Mammary epithelial cell (primary cell): ENCODE results near the gene TARBP2.

Source experiments
- EZH2 ChIP-seq: IDR thresholded peaks from 2 replicates; pipeline ENCODE4 v1.6.1; 2012; ENCODE audit warnings: low read length, inconsistent platforms, borderline replicate concordance
- TF ChIP-seq, protein P1 (sequence below), 2 donors: IDR thresholded peaks in 1 of 2; conservative IDR thresholded peaks in 1 of 2; 2 replicates each; pipeline ENCODE4 v1.5.1; 2011 to 2012; ENCODE audit warnings: inconsistent platforms in 2 of 2, low read length in 2 of 2, mild to moderate bottlenecking in 2 of 2, control low read depth in 1 of 2, low read depth in 1 of 2; ENCODE audit not compliant: insufficient read depth in 1 of 2; ENCODE audit errors: extremely low read depth in 1 of 2

DNA sequence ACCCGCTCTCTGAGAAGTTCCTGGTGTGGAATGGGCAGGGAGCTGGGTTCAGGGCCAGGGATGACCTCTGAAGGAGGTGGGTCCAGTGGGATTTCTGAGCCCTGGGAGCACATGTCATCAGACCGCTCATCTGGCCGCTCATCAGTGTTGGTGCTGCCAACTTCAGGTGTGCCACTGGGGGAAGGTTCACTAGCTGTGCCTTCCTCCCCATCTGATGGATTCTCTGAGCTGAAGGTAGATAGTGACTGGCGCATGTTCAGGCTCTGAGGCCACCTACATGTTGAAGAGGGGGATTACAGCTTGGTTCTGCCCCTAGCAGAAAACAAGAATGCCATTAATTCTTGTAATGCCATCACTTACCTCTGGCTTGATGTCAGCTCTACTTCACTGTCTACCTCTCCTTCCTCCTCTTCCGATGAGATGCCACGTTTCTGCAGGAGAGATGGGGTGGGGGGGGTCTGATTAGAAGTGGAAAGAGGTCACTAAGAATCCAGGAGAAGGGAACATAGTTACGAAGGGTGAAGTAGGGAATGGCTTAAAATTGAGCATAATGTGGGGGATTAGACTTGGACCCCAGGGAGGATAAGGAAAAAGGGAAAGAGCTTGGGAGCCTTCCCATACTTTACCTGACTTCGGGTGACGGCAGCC, 19.0 kb upstream of the TARBP2 start:
- TF ChIP-seq, protein P1, sequence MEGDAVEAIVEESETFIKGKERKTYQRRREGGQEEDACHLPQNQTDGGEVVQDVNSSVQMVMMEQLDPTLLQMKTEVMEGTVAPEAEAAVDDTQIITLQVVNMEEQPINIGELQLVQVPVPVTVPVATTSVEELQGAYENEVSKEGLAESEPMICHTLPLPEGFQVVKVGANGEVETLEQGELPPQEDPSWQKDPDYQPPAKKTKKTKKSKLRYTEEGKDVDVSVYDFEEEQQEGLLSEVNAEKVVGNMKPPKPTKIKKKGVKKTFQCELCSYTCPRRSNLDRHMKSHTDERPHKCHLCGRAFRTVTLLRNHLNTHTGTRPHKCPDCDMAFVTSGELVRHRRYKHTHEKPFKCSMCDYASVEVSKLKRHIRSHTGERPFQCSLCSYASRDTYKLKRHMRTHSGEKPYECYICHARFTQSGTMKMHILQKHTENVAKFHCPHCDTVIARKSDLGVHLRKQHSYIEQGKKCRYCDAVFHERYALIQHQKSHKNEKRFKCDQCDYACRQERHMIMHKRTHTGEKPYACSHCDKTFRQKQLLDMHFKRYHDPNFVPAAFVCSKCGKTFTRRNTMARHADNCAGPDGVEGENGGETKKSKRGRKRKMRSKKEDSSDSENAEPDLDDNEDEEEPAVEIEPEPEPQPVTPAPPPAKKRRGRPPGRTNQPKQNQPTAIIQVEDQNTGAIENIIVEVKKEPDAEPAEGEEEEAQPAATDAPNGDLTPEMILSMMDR (conservative IDR thresholded peaks at IDR 0.05 in 1 of 2, IDR thresholded peaks at IDR 0.05 in 1 of 2; ENCODE audit: extremely low read depth in 1 of 2, insufficient read depth in 1 of 2, low read depth in 1 of 2, low read length in 2 of 2): peak in 1 of 2 donors; percentile 21
- TF ChIP-seq EZH2: no peak
